SK-N-SH (cell line): ENCODE data around the gene SPC25.

Source experiments
- EP300 ChIP-seq, 2 experiments: IDR thresholded peaks; 2 replicates each; pipeline versions ENCODE4 v1.4.0 to v1.6.1; 2012; ENCODE audit warnings: borderline replicate concordance in 1 of 2, low read depth in 1 of 2, low read length in 1 of 2
- EZH2phosphoT487 ChIP-seq: fragments of 200-600 bp; sonication (generic); IDR thresholded peaks from 2 replicates; pipeline ENCODE4 v1.6.1; 2017; ENCODE audit warnings: low read depth, mixed run types, mild to moderate bottlenecking, antibody characterized with exemption, moderate library complexity, borderline replicate concordance
- RCOR1 ChIP-seq: fragments of 150-350 bp; IDR thresholded peaks from 2 replicates; pipeline ENCODE4 v1.6.1; 2017; ENCODE audit warnings: antibody characterized with exemption, low read length
- RXRA ChIP-seq: IDR thresholded peaks from 2 replicates; pipeline ENCODE4 v1.4.0; 2012; ENCODE audit warnings: low read depth, mild to moderate bottlenecking, borderline replicate concordance
- USF2 ChIP-seq: fragments of 150-350 bp; IDR thresholded peaks from 2 replicates; pipeline ENCODE4 v1.6.1; 2017; ENCODE audit warnings: antibody characterized with exemption, low read length, low read depth, borderline replicate concordance
- YY1 ChIP-seq: IDR thresholded peaks from 2 replicates; pipeline ENCODE4 v1.4.0; 2012; ENCODE audit warnings: low read depth, mild to moderate bottlenecking
- TF ChIP-seq, protein P1 (sequence below): IDR thresholded peaks from 2 replicates; pipeline ENCODE4 v1.4.0; 2012; ENCODE audit warnings: low read depth
- TF ChIP-seq, protein P2 (sequence below): fragments of 200-600 bp; sonication (generic); IDR thresholded peaks from 2 replicates; pipeline ENCODE4 v1.6.1; 2017; ENCODE audit warnings: antibody characterized with exemption, mild to moderate bottlenecking, moderate library complexity
- TF ChIP-seq, protein P3 (sequence below): IDR thresholded peaks from 2 replicates; pipeline ENCODE4 v1.6.1; 2012; ENCODE audit warnings: mild to moderate bottlenecking, low read depth, low read length, moderate library complexity

GRCh38 chr2:168913495-168913894, 23.3 kb upstream of the SPC25 start:
- TF ChIP-seq, protein P1, sequence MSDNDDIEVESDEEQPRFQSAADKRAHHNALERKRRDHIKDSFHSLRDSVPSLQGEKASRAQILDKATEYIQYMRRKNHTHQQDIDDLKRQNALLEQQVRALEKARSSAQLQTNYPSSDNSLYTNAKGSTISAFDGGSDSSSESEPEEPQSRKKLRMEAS: no peak
- TF ChIP-seq YY1 (no peak), EZH2phosphoT487 (no peak), RCOR1 (no peak), EP300 (IDR thresholded peaks at IDR 0.05; ENCODE audit: borderline replicate concordance in 1 of 2, low read depth in 1 of 2, low read length in 1 of 2) (no peak), RXRA (no peak), USF2 (no peak)
- TF ChIP-seq, protein P2, sequence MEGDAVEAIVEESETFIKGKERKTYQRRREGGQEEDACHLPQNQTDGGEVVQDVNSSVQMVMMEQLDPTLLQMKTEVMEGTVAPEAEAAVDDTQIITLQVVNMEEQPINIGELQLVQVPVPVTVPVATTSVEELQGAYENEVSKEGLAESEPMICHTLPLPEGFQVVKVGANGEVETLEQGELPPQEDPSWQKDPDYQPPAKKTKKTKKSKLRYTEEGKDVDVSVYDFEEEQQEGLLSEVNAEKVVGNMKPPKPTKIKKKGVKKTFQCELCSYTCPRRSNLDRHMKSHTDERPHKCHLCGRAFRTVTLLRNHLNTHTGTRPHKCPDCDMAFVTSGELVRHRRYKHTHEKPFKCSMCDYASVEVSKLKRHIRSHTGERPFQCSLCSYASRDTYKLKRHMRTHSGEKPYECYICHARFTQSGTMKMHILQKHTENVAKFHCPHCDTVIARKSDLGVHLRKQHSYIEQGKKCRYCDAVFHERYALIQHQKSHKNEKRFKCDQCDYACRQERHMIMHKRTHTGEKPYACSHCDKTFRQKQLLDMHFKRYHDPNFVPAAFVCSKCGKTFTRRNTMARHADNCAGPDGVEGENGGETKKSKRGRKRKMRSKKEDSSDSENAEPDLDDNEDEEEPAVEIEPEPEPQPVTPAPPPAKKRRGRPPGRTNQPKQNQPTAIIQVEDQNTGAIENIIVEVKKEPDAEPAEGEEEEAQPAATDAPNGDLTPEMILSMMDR: no peak
- TF ChIP-seq, protein P3, sequence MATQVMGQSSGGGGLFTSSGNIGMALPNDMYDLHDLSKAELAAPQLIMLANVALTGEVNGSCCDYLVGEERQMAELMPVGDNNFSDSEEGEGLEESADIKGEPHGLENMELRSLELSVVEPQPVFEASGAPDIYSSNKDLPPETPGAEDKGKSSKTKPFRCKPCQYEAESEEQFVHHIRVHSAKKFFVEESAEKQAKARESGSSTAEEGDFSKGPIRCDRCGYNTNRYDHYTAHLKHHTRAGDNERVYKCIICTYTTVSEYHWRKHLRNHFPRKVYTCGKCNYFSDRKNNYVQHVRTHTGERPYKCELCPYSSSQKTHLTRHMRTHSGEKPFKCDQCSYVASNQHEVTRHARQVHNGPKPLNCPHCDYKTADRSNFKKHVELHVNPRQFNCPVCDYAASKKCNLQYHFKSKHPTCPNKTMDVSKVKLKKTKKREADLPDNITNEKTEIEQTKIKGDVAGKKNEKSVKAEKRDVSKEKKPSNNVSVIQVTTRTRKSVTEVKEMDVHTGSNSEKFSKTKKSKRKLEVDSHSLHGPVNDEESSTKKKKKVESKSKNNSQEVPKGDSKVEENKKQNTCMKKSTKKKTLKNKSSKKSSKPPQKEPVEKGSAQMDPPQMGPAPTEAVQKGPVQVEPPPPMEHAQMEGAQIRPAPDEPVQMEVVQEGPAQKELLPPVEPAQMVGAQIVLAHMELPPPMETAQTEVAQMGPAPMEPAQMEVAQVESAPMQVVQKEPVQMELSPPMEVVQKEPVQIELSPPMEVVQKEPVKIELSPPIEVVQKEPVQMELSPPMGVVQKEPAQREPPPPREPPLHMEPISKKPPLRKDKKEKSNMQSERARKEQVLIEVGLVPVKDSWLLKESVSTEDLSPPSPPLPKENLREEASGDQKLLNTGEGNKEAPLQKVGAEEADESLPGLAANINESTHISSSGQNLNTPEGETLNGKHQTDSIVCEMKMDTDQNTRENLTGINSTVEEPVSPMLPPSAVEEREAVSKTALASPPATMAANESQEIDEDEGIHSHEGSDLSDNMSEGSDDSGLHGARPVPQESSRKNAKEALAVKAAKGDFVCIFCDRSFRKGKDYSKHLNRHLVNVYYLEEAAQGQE: no peak
